Right kidney (tissue), 1 donor: ENCODE measurements around the gene PRR33.

ENCODE experiments used
- DNase-seq: peaks from one replicate; pipeline ENCODE4 v3.0.0-alpha.2; 2016

The PRR33 gene

DNA sequence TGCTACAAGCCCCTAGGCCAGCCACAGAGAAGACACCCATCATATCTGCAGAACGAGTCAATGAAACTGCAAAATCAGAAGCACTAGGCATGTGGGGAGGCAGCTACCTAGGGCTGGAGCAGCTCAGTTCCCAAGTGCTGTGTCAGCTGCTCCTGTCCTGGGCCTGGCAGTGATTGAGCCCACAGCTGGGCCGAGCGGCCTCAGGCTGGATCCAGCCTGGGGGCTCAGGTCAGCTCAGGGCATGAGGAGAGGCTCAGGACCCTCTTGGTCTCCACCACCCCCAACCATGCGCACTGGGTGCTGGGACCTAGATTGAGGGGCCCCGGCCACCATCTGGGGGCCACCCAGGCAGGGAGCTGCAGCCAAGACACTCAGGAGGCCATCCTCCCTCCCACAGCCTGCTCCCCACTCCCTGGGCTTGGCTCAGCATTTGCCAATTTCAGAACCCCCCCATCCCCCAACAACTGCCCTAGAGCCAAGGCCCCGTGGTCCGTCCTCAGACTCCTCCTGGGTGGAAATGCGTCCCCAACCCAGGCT, 25.4 kb upstream of the PRR33 start:
- DNase-seq, result no peak

DNA sequence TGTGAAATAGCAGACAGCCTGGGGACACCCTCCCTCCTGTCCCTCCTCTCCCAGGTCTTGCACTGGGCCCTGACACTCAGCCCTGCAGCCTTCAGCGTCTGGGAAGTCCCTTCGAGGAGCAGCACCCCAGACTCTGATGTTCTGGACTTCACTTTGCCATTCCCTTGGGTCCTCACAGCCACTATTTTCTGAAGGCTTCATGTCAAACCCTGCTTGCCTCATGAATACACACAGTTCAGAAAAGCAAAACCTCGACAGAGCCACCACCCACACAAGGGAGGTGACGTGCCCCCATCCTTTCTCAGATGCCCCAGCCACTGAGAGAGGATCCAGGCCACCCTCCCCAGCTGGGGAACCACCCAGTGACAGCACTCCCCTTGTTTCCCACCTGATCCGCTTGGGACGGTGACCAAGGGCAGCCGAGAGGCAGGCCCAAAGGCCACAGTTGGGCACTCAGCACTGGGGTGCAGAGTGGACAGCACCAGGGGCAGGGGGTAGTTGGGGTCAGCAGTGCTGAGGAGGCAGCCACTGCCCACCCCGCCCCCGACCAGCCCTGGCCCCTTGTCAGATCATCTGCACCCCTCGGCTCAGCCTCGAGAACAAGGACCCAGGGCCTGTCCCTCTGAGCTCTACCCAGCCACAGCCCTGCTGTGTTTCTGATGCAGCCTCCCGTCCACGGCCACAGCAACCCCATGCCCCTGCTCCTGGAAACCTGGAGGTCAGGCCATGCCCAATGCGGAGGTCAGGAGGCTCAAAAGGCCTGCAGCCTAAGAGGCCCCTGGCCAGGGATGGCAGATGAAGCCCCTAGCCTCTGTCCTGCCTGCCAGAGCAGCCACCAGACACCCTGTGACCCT, 24.7 kb upstream of the PRR33 start:
- DNase-seq, result no peak

DNA sequence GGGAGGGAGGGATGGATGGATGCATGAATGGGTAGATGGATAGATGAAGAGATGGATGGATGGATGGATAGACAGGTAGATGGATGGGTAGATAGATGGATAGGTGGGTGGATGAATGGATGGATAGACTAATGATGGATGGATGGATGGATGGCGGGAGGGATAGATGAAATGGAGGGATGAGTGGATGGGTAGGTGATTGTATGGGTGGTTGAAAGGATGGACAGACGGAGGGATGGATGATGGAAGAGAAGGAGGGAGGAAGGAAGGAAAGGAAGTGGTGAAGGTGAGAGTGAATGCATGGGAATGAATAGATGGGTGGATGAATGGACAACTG, 24.1 kb upstream of the PRR33 start:
- DNase-seq, result no peak

DNA sequence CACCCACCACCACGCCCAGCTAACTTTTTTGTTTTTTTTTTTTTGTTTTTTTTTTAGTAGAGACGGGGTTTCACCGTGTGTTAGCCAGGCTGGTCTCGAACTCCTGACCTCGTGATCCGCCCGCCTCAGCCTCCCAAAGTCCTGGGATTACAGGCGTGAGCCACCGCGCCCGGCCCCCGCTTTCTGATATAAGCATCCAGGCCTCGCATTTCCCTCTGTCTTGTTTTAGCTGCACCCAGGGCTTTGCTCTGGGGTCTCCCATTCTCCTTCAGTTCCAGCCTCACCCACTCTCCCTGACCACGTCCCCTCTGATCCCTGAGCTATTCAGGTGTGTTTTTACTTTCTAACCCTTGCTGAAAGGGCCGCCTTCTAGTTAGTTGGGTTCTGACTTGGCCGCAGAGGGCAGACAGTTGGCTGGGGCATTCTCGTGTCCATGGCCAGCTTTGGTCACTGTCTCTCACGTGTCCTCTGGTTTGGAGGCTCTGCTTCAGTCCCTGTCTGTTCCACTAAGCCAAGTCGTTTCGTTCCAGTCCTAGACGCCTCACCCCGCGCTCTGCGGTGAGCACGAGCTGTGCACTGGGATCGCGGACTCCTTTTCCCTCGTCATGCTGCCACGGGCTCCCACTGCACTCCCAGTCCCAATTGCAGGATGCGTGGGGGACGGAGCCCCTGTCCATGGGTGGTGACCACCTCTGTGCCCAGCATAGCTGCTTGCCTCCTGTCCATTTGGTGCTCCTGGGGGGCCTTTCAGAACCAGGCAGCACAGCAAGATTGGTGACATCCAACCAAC, 21.8 kb upstream of the PRR33 start:
- DNase-seq, result no peak

DNA sequence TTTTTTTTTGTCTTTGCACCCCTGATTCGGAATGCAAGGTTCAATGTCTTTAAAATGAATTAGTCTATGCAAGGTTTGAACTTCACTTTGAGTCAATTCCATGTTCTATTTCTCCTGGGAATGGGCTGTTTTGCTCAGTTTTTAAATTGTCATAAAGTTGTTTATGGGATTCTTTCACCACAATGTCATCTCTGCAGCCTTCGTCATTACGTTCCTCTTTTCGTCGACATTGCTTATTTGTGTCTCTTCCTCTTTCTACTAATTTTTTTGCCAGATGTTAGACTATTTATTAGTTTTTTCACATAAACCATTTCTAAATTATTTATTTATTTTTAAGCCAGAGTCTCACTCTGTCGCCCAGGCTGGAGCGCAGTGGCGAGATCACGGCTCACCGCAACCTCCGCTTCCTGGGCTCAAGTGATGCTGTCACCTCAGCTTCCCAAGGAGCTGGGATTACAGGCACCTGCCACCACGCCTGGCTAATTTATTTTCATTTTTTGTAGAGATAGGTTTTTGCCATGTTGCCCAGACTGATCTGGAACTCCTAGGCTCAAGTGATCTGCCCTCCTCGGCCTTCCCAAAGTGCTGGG, 20.7 kb upstream of the PRR33 start:
- DNase-seq, result no peak

DNA sequence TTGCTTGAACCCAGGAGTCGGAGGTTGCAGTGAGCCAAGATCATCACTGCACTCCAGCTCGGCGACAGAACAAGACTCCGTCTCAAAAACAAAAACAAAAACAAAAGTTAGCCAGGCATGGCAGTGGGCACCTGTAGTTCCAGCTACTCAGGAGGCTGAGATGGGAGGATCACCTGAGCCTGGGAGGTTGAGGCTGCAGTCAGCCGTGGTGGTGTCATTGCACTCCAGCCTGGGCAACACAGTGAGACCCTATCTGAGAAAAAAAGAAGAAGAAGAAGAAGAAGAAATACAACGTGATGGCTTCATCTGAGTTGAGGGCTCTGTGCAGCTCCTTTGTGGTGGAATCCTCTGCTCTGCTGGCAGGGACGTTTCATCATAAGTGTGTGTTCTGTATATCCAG, 17.8 kb upstream of the PRR33 start:
- no peak for DNase-seq

DNA sequence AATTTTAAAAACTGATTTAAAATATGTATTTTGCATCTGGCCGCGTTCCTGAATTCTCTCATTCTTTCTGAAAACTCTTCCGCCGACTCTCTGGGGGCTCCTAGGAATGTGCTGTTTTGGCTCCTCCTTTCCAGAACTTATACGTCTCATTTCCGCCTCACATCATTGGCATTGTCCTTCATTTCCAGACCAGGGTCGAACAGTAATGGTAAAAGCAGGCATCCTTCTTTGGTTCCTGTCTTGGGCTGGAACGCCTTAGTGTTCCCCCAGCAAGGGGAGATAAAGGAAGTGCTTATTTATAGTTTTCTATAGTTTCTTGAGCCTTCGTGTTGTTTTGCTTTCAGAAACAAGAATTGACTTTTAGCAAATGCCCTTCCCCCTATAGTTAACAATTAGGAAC, 16.9 kb upstream of the PRR33 start:
- DNase-seq, result no peak

DNA sequence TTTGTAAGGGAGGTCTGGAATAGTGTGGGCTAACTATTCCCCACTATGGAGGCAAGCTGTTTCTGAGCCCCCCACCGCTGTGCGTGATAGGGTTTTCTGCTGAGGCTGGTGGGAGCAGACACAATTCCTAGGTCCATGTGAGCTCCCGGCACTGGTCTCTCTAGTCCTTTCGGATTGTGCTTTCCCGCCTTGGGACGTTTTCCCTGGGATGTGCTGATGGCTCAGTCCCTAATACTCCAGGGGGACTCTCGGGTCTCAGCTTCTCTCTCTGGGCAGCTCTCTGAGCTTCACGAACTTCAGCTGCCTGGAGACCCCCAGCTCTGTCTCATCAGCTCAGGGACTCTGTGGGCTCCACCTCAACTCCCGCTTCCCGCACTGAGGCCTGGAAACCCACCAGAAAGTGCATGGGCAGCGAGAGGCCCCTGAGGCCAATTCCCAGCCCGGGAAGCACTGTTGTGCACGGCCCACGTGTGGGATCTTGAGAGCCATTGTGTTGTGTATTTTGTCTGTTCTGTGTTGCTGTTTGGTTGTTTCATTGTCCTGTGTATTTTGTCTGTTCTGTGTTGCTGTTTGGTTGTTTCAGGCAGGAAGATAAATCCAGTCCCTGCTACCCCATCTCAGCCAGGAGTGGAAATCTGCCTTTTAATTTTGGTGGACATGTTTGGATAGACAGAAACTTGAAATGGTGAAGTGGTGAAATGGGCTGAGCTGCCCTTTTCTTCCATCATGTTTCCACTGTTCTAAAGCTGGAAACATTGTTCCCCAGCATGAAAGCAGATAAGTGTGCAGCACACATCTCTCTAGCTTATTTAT, 15.1 kb upstream of the PRR33 start:
- no peak for DNase-seq

DNA sequence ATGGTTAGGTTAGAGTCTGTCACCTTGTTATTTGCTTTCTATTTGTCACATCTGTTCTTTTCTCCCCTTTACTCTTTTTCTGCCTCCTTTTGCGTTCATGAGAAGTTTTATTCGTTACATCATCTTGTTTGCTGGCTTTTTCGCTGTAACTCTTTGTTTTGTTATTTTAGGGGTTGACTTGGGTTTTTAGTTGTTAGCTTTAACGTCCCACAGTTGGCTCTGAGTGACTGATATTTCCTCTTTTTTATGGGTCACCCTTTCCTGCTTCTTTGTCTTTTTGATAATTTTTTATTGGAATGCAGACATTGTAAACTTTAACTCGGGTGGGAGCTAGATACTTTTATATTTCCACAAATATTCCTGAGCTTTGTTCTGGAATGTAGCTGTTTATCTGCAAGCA, 14.5 kb upstream of the PRR33 start:
- DNase-seq, result no peak

DNA sequence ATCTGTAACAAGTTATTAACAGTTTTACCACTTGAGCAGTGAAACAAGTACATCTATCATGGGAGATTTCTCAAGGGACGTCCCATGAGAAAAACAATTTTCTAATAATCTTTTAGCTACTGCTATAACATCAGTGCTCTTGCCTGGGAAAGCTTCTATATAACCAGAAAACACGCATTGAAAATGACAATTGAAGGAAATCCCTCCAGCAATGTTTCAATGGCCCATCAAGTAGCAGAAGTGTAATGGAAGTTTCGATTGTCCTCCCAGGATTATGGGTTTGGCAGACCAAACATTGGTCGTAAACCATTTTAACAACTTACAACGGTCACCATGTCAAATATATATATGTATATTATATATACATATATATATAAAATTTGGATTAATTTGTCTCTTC, 8.0 kb upstream of the PRR33 start:
- no peak for DNase-seq

DNA sequence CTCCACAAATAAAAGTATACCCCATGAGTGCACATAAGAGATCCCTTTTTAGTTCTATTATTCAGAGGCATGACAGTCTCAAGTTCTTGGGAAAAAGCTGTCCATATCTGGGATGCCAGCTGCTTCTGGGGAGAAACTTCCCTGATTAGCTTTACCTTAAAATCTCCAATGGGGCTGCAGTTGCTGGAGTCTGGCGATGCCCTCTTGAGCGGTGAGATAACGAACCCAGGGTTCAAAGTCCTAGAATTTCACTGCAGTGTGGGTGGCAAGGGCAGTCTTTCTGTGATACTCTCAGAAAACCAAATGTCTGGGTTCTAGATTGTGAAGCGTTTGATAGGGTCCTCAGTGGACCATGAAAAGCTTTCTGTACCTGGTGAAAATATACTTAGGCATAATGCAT, 7.4 kb upstream of the PRR33 start:
- DNase-seq, result no peak

DNA sequence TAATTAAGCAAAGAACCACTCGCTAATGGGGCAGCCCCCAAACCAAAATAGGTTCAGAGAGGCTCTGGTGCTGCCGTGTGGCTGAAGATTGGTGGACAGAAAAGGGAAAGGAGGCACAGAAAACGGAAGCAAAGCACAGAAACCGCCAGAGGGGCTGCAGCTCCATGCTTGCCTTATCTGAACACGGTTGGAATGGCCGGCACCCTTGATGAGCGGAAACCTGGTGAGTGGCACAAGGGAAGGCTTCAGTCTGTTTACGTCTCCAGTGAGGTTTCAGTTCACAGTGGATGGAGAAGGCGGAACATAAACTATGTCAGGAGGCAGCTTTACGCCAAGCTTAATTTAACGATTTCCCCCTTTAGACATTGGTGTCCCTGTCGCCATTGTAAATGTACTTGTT, 5.2 kb upstream of the PRR33 start:
- no peak for DNase-seq

DNA sequence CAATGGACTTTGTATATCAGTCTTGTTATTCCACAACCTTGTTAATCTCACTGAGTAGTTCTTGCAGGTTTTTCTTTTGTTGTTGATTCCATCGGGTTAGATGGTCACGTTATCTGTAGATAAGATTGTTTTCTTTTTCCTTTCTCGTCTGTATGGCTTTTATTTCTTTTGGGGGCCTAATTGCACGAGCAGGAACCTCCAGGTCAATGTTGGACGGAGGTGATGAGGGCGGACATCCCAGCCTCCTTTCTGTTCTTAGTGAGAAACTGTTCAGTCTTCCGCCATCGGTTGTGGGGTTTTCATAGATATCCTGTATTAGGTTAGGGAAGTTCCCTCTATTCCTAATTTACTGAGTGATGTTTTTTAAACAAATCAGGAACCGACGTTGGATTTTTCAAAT, 4.8 kb upstream of the PRR33 start:
- DNase-seq, result no peak

DNA sequence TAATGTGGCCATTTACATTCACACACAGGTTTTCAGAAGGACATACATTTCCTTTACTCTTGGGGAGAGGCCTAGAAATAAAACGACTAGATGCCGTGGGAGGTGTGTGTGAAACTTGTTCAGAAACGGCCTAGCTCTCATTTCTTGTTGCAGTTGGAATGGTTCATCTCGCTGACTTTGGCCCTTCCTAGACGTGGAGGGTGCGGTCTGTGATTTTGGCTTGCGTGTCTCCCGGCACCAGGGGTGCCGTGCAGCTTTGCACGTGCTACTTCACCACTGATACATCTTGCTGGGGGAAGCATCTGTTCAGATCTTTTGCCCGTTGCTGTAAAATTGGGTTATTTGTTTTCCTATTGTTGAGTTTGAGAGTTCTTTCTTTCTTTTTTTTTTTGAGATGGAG, 3.1 kb upstream of the PRR33 start:
- no peak for DNase-seq

DNA sequence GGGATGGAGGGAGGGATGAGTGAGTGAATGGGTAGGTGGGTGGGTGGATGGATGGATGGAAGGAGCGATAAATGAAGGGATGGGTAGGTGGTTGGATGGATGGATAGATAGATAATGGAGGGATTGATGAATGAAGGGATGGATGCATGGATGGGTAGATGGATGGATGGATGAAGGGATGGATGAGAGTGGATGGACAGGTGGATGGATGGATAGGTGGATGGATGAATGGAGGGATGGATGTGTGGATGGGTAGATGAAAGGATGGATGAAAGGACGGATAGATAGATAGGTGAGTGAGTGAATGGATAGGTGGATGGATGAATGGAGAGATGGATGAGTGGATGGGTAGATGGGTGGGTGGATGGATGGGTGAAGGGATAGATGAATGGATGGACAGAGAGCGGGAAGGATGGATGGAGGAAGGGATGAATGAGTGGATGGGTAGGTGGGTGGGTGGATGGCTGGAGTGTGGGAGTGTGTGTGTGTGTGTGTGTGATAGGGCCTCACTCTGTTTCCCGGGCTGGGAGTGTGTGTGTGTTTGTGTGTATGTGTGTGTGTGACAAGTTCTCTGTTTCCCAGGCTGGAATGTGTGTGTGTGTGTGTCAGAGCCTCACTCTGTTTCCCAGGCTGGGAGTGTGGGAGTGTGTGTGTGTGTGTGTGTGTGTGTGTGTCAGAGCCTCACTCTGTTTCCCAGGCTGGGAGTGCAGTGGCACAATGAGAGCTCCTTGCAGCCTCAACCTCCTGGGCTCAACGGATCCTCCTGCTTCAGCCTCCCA, 2.1 kb upstream of the PRR33 start:
- no peak for DNase-seq

DNA sequence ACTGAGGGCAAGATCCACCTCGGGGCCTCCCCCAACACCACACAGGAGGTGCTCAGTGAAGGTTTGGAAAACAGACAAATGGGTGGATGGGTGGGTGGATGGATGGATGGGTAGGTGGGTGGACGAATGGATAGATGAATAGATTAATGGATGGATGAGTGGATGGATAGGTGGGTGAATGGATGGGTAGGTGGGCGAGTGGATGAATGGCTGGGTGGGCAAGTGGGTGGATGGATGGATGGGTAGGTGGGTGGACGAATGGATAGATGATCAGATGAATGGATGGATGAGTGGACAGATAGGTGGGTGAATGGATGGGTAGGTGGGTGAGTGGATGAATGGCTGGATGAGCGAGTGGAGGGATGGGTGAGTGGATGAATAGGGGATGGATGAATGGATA, 863 bp upstream of the PRR33 start:
- no peak for DNase-seq

DNA sequence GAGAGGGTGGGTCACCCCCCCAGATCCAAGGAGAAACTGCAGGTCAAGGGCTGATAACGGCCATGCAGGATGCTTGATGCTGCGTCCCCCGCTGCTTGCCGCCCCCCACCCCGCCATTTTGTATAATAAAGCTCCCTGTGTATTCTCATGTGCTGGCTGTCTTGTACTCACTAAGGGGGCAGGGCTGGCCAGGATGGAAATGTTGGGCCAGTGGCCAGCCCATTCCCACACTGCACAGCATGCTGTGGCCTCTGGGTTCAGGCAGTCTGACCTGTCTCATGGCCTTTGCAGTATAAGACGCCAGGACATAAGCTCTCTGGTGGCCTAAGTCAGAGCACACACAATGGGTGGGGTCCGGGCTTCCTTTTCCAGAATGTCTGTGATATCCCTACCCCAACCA, 421 bp upstream of the PRR33 start:
- DNase-seq, result no peak

DNA sequence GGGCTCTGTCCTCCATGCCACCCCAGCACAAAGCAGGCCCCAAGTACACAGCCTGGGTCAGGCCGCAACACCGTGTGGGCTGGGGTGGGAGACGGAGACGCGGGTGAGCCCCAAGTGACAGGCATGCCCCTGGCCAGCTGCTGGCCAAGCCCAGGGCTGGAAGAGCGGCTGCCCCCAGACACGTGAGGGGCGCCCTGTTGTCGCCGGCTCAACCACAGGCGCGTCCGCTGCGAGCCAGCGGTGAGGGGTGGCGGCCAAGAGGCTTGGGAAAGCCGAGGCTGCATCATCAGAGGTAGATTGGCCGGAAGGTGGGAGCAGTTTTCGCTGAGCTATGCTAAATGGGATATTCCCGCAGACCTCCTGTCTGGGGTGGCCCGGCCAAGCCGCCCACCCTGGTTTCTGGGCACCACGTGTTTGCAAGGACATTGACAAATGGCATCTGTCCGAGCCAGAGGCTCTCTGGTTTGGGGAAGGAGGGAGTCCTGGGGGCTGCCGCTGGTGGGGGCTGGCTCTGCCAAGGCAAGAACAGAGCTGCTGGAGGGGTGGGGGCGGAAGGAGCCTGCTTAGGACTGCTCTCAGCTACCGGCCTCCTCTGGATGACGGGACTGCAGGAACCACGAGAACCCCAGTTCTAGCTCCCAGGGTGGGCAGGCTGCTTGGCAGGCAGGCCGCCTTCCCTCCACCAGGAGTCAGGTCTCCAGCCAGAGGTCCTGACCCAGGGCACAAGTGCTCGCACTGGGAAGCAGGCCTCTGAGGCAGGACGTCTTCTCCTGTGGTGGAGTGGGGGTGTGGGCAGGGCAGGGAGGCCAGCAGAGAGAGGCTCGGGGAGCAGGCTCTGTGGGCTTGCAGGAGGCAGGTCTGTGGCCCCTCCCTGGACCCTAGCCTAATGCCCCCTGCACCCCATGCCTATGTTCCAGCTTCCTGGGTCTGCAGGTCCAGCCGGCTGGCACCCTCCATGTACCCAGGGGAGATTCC, 552 bp downstream of the PRR33 start:
- no peak for DNase-seq

DNA sequence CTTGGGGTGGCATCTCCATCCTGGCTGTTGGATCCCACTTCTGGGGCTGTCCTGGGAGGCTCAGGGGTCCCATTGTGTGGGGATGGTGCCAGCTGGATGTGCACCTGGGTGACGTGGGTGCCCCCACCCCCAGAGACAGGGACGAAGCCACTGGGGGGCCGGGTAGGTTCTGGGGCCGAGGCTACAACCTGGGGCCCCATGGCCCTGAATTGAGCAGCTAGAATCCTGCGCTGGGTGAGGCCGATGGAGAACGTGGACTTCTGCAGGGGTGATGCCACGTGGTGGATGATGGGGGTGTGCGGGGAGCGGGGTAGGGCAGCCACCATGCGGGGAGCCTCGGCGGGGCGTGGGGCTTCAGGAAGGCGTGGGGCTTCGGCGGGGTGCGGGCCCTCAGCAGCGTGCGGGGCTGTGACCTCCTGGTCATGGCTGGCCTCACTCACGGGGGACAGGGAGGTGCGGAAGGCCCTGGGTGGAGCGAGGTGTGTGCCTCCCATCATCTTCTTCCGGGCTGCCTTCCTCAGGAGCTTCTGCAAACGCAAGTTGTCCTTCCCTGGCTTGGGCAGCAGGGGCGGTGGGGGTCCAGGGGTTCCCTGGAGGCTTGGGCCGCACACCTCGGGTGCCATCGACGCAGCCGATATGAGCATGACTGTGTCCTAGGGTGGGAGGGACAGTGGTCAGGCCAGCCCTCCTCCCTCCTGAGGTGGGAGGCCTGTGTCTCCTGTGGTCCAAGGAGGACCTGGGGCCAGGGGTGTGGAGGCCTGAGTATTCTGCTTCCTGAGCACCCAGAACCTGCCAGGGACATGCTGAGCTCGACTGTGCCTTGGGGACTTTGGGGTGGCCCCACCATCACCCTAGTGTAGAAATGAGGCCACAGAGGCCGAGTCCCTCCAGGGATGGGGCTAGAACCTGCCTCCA, 1.5 kb downstream of the PRR33 start:
- DNase-seq, result no peak
